GM21390 (cell line): ENCODE results near the gene GSE1.

Experiments
- ATAC-seq: cut with Tn5 transposase; IDR thresholded peaks from one replicate; pipeline ENCODE4 v1.9.1; 2021; ENCODE audit not compliant: unreplicated experiment

The GSE1 gene

GRCh38 chr16:85674828-85675227, 61.7 kb downstream of the GSE1 start:
- ATAC-seq = peak; percentile 51

GRCh38 chr16:85675251-85675874, 62.2 kb downstream of the GSE1 start:
- no peak for ATAC-seq

GRCh38 chr16:85676466-85676865, 63.3 kb downstream of the GSE1 start:
- no peak for ATAC-seq

DNA sequence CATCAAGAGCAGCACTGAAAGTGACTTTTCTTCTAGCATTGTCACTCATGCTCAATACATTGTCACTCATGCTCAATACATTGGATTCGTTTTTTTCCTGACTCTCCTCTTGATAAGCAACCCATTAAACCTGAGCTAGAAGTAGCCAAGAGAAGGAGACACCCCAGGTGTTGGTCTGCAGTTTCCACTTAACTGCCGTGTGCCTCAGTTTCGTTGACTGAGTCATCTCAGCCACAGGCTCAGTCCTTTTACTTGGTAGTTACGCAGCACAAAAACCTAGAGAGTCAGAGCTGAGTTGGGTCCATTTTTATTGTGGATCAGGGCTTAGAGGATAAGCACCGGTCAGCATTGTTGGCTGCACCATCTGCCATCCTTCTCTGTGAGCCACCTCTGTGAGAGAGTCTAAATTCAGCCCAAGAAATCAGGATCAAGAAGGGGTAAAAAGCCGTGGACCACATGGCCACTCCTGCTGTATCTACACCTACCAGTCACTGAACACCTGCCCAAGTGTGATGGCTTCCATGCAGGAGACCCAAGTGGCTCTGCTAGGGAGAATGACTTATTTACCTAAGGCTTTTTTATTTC, 64.4 kb downstream of the GSE1 start:
- no peak for ATAC-seq

DNA sequence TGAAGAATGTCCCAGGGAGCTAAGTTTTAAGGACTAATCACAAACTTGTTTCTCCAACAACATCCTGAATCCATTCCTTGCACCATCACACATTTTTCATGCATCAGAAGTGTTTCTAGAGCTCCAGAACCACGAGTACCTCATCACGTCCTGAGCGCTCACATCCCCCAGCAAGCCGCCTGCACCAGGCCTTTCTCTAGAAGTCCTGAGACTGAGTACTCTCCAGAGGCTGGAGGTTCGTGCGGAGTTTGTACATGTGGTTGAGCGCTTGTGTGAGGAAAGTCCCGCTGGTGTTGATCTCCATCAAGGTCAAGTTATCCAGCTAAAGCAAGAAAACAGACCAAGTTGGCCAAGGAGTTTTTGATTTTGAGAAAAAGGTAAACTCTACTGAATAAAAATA, 64.9 kb downstream of the GSE1 start:
- no peak for ATAC-seq

- no peak for ATAC-seq
These were observed 65.7 kb downstream of the GSE1 start for GRCh38 chr16:85678821-85679220.

DNA sequence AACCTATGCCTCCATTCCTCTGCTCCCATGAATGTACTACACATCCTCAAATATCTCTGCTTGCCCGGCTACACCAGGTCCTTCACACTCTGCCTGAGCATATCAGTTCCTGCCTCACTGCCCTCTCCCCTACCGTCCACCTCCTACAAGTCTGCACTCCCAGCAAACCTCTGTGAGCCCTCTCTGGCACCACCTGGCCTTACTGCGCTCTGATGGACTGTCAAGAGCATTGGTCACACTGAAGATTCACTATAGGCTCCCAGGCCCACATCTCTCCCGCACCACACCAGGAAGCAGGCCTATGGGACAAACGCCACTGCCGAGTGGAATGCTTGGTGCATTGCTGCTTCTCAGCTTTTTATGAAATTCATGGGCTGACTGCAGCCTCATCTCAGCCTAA, 66.7 kb downstream of the GSE1 start:
- no peak for ATAC-seq

GRCh38 chr16:85680352-85680944, 67.3 kb downstream of the GSE1 start:
- no peak for ATAC-seq

GRCh38 chr16:85681255-85681654, 68.1 kb downstream of the GSE1 start:
- ATAC-seq = no peak

DNA sequence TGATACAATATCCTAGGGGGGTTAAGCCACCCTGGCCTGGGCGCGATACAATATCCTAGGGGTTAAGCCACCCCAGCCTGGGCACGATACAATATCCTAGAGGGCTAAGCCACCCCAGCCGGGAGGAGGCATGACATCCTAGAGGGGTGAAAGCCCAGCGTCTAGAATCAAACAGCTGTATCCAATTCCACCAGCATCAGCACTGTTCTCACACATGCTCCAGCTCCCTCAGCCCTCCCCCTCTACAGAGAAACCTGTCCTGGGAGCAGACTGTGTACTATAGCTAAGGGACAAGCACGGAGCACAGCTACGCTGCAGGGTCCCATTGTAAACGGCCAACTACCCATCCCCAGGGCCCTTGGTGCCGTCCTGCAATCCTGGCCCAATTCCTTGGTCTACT, 69.4 kb downstream of the GSE1 start:
- no peak for ATAC-seq

- ATAC-seq = no peak
These were observed 70.2 kb downstream of the GSE1 start for GRCh38 chr16:85683363-85683762.

GRCh38 chr16:85685251-85685650, 72.1 kb downstream of the GSE1 start:
- no peak for ATAC-seq

- no peak for ATAC-seq
These were observed 73.9 kb downstream of the GSE1 start for GRCh38 chr16:85686912-85687591.

- ATAC-seq = no peak
These were observed 74.7 kb downstream of the GSE1 start for GRCh38 chr16:85687651-85688471.

GRCh38 chr16:85688586-85689284, 75.6 kb downstream of the GSE1 start, which contains the start of gene GINS2:
GINS2 (minus strand) TSS chr16:85688954; CDS start chr16:85688898, 56 bp downstream.
- ATAC-seq = peak; percentile 93

GRCh38 chr16:85689285-85689949, 76.3 kb downstream of the GSE1 start:
- no peak for ATAC-seq

- no peak for ATAC-seq
These were observed 76.8 kb downstream of the GSE1 start for GRCh38 chr16:85689950-85690320.

DNA sequence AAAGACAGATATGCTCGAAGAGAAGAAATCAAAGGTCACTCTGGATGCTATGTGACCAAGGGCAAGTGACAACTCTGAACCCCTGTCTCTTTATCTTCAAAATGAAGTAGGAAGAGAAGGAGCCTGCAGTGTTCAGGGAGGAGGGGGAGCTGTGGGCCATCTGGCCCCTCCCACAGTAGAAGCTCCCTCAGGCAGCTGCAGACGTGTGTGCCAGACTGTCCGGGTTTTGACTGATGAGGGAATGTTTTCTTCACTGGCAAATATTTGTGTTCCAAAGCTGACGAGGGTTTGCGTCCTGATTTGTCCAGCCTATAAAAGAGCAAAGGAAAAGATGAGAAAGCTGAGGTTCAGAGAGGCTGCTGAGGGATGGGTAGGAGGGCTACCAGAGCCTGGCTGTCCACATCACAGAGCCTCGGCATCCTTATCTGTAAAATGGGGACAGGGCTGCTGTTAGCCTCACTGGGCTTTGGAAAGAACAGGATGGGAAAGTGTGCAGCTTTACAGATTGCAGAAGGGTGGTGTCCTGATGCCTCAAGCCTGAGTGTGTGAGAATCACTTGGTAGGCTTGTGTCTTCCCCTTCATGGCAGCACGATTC, 77.4 kb downstream of the GSE1 start:
- no peak for ATAC-seq

DNA sequence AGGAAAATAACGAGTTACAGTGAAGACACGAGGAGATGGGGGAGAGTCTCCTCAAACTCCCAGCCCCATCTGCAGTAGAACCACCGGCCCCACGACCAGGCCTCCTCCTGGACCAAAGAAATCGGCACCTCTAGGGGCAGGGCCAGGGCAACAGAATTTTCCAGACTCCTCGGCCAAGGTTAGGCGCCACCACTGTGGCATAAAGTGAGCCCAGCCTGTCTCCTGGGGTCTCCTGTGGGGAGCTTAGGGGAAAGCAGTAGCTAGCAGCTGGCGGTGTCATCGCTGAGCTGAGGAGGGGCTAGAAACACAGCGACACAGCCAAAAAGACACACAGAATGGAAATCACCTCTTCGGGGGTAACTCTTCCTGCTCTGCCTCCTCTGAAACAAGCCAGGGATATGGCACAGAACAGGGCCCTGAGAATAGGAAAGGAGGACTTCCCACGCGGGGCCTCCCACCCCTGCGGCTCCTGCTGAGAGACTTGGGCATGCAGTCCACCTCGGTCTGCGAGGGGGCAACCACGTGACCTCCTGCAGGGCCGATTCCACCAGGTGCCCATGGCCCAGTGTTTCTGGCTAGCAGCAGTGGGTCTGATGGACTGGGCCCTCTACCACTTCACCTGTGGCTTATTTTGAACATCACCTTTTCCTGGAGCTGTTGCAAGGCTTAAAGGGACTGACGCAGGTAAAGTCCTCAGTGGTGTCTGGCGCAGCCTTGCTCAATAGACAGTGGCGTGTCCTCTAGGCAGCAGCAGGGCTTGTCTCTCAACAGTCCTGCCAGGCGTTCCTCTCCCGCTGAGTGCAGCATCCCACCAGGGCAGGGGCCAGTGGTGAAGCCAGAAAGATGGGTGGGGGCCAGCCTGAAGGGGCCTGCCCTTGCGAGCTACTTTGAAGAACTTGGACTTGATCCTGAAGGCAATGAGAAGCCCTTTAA, 82.3 kb downstream of the GSE1 start:
- ATAC-seq = no peak
